ENCODE data around the gene POLRMT. TPM values are rescaled to one million over a fixed set of nuclear protein-coding genes. Genes with fewer than 3 reads are reported as not detected.

POLRMT gene
- total and polyA plus RNA-seq, 12 donors, result 26.3 to 371 (median 43.8) TPM

- peak in 6 of 7 donors; percentile 47 to 78 (median 70) for DNase-seq
- H3K9me3 ChIP-seq (replicated peaks in 1 of 3), result no peaks in the 10 kb centered on the region
- WGBS, 4 donors, result 71 to 83% (median 74%) methylated on average over 9 to 40 of the region's 40 CpGs
- H3K36me3 ChIP-seq (replicated peaks in 1 of 2), result peaks cover 0 to 35% of the 10 kb centered on the region in 2 donors
- H3K4me1 ChIP-seq (replicated peaks in 1 of 2), result peaks cover 37 to 48% of the 10 kb centered on the region in 2 donors
- H3K4me3 ChIP-seq, result no peak overlapping the region
- no peaks in the 10 kb centered on the region for H3K27me3 ChIP-seq
- peak overlapping the region in 3 of 5 donors; percentile 86 to 94 (median 89) for H3K27ac ChIP-seq
- TF ChIP-seq POLR2A (IDR thresholded peaks at IDR 0.05), result no peak
- no peak for TF ChIP-seq CTCF (IDR thresholded peaks at IDR 0.05)
- intact Hi-C loops (cut with DNase I), result no loop called here
These were observed 51.8 kb downstream of the POLRMT start for GRCh38 chr19:581399-582111.

DNA sequence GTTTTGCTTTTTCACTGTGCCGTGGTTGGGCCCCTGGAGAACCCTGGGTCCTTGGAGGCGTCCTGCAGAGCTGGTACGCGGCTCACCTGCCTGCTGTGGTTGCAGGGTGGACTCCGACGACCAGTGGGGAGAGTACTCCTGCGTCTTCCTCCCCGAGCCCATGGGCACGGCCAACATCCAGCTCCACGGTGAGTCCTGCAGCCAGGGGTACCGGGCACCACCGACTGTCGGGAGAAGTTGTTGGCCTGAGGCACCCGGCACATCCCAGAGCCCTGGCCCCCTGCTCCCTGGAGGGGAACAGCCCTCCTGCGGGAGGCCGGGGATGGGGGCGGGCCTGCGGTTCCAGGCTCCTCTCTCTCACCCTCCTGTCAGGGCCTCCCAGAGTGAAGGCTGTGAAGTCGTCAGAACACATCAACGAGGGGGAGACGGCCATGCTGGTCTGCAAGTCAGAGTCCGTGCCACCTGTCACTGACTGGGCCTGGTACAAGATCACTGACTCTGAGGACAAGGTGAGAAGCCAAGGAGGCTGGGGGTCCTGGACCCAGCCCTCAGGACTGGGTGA, 53.0 kb downstream of the POLRMT start:
- no peak for DNase-seq
- 68 to 88% (median 78%) methylated on average over 4 to 22 of the region's 22 CpGs for whole genome bisulfite sequencing, 4 donors
- Histone ChIP-seq H3K4me1 (replicated peaks in 1 of 2) (peaks cover 48 to 56% of the 10 kb centered on the region in 2 donors), H3K27ac (peak overlapping the region in 1 of 5 donors; percentile 27), H3K36me3 (replicated peaks in 1 of 2) (peaks cover 0 to 35% of the 10 kb centered on the region in 2 donors), H3K4me3 (no peak overlapping the region), H3K9me3 (replicated peaks in 1 of 3) (no peaks in the 10 kb centered on the region), H3K27me3 (no peaks in the 10 kb centered on the region)
- intact Hi-C loops (cut with DNase I), result no loop called here
- no peak for TF ChIP-seq CTCF (IDR thresholded peaks at IDR 0.05)

GRCh38 chr19:579842-580155, 53.5 kb downstream of the POLRMT start:
- whole genome bisulfite sequencing, 4 donors, result 77 to 93% (median 85%) methylated on average over 8 to 11 of the region's 11 CpGs
- Histone ChIP-seq H3K27ac (peak overlapping the region in 1 of 5 donors; percentile 27), H3K36me3 (replicated peaks in 1 of 2) (peaks cover 0 to 35% of the 10 kb centered on the region in 2 donors), H3K9me3 (replicated peaks in 1 of 3) (no peaks in the 10 kb centered on the region), H3K4me1 (replicated peaks in 1 of 2) (peaks cover 53 to 62% of the 10 kb centered on the region in 2 donors), H3K4me3 (no peak overlapping the region), H3K27me3 (no peaks in the 10 kb centered on the region)
- TF ChIP-seq CTCF (IDR thresholded peaks at IDR 0.05), result no peak
- no peak for TF ChIP-seq POLR2A (IDR thresholded peaks at IDR 0.05)
- no peak for DNase-seq
- intact Hi-C loops (cut with DNase I), result no loop called here

DNA sequence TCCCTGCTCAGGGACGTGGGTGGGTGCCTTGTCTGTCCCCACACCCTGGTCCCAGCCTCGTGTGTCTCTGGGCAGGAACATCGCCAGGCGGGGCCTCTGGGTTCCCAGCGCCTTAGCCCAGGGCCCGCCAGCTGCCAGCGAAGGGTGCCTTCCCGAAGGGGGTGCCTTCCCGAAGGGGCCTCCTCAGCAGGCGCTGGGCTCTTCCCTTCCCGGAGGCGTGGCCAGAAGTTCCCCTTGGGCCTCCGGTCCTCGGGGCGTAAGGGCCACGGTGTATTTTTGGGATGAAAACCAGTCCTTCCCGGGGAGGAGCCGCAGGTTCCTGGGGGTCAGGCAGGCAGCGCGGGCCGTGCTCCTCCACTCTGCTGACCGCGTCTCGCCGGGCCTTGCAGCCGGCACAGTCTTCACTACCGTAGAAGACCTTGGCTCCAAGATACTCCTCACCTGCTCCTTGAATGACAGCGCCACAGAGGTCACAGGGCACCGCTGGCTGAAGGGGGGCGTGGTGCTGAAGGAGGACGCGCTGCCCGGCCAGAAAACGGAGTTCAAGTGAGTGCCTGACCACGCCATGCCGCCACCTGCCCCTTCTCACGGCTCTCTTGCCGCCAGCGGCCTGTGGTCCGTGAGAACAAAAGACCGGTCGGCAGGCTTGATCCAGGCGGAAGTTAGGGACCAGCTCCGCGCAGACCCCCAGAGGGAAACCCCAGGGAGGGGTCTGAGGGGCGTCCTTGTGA, 54.1 kb downstream of the POLRMT start:
- H3K4me3 ChIP-seq, result no peak overlapping the region
- peak overlapping the region in 1 of 5 donors; percentile 27 for H3K27ac ChIP-seq
- H3K4me1 ChIP-seq (replicated peaks in 1 of 2), result peaks cover 57 to 63% of the 10 kb centered on the region in 2 donors
- H3K9me3 ChIP-seq (replicated peaks in 1 of 3), result no peaks in the 10 kb centered on the region
- 82 to 89% (median 85%) methylated on average over 18 to 46 of the region's 46 CpGs for WGBS, 4 donors
- peak in 1 of 7 donors; percentile 38 for DNase-seq
- peaks cover 0 to 35% of the 10 kb centered on the region in 2 donors for H3K36me3 ChIP-seq (replicated peaks in 1 of 2)
- intact Hi-C loops (cut with DNase I), result no loop called here
- H3K27me3 ChIP-seq, result no peaks in the 10 kb centered on the region
- TF ChIP-seq POLR2A (IDR thresholded peaks at IDR 0.05) (no peak), CTCF (IDR thresholded peaks at IDR 0.05) (no peak)

Measured in adrenal gland (tissue), 12 donors.